ENCODE measurements around the gene GLUL. TPM values are rescaled to one million over a fixed set of nuclear protein-coding genes. Genes with fewer than 3 reads are reported as not detected.
"Not testable (repeated sequence)": the region's sequence is repeated elsewhere in the genome, so short reads cannot be mapped to it uniquely, and the experiment has no call there.

The GLUL gene
- total RNA-seq, 1 experiment from 2014 or later: 150 TPM

DNA sequence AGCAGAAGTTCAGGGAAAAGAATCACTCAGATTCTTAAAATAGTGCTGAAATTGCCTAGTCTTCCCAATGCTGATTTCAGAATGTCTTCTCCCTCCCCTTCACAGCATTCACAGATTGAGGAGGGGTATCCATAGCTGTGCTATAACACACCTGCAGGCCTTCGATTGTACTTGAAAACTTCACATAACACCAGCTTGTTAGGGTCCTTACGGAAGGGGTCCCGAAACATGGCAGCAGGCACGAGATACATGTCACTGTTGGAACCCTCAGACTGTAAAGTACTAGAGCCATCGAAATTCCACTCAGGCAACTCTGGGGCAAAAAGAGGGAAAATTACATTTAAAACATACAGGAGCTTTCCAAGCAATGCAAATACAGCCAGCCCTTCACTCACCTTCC lies 4.6 kb downstream of the GLUL start:
- Histone ChIP-seq H3K4me3 (no peak overlapping the region), H3K4me1 (replicated peaks) (peaks cover 7% of the 10 kb centered on the region; the same call in 1 of the 2 replicates), H3K27ac (no peak overlapping the region), H3K36me3 (peaks cover 77% of the 10 kb centered on the region), H3K9me3 (replicated peaks) (no peaks in the 10 kb centered on the region), H3K27me3 (replicated peaks) (no peaks in the 10 kb centered on the region)
- no peak for DNase-seq (ENCODE audit: low read depth in 1 of 2, low spot score in 2 of 2)

DNA sequence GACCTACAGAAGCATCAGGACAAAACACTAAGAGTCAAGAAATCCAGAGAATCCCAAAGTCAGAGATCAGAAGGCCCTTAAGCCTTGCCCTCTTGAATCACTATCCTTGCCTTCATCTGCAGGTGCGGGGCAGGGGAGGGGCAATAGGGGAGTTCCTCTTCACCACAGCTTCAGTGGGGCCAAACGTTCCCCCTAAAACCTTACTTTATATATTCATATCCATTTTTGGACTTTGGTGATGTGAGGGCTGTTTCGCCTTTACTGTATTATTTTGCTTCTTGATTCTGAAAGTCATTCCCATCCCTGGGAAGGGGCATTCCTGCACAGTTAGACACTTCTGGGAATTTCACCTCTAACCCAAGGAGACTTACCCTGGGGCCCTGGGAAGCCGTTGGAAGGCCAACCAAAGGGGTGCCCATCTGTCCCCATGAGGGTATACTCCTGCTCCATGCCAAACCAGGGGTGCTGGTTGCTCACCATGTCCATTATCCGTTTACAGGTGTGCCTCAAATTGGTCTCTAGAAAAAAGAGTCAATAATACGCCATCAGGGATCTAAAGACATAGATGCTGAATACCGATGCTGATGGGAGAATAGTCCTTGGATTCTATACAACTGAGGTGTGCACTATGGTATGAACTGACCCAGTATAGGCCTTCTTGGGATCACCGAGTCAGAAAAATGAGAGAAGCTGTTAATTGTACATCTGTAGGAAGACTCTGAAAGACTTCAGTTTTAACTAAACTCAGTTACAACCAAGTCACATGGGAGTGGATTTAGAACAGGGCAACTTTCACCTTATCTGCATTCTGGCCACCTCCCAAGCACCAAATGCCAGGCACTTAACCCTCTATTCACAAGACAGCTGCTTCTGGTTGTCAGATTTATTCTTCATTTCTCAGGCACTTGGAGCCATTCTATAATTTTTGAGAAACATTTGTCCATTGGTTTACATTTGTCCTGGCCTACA lies 5.4 kb downstream of the GLUL start:
- H3K36me3 ChIP-seq: peaks cover 81% of the 10 kb centered on the region
- no peaks in the 10 kb centered on the region for H3K27me3 ChIP-seq (replicated peaks)
- no peak overlapping the region for H3K27ac ChIP-seq
- H3K9me3 ChIP-seq (replicated peaks): no peaks in the 10 kb centered on the region
- no peak overlapping the region for H3K4me3 ChIP-seq
- H3K4me1 ChIP-seq (replicated peaks): peaks cover 7% of the 10 kb centered on the region; the same call in 1 of the 2 replicates
- DNase-seq (ENCODE audit: low read depth in 1 of 2, low spot score in 2 of 2): no peak

DNA sequence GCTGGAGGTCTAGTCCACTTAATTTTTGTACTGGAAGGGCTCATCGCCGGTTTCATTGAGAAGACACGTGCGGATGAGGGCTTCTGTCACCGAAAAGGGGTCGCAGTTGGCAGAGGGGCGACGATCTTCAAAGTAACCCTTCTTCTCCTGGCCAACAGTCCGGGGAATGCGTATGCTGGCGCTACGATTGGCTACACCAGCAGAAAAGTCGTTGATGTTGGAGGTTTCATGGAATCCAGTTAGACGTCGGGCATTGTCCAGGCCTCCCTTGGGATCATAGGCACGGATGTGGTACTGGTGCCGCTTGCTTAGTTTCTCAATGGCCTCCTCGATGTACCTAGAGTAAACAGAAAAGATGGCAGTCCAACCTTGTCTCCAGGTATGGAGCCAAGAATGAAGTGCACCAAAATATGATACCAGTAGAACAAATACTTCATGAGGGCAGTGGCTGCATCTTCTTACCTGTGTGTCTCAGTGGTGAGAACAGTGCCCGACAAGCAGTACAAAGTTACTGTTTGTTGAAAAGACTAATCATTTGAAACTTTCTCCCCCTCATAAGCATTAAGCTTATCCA lies 7.1 kb downstream of the GLUL start:
- Histone ChIP-seq H3K27ac (no peak overlapping the region), H3K4me3 (no peak overlapping the region), H3K27me3 (replicated peaks) (no peaks in the 10 kb centered on the region), H3K36me3 (peaks cover 72% of the 10 kb centered on the region), H3K9me3 (replicated peaks) (no peaks in the 10 kb centered on the region), H3K4me1 (replicated peaks) (peaks cover 3% of the 10 kb centered on the region; the same call in 1 of the 2 replicates)
- no peak for DNase-seq (ENCODE audit: low read depth in 1 of 2, low spot score in 2 of 2)

DNA sequence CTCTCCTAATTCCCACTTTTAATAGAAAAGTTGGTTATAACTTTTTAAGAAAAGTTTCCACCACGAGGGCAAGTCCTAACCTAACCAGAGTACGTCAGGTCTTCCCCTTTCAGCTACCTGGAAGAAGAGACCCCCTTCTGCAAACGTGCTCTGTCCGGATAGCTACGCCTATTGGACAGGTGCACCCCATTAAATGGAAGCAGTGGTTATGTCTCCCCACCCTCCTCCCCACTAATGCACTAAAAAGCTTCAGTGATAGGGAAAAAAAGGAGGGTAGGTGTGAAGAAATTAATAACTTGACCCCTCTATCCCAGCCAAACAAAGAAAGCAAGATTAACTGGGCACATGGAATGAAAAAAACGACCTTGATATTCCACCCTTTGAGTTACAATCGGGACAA lies 7.7 kb downstream of the GLUL start:
- peaks cover 72% of the 10 kb centered on the region for H3K36me3 ChIP-seq

DNA sequence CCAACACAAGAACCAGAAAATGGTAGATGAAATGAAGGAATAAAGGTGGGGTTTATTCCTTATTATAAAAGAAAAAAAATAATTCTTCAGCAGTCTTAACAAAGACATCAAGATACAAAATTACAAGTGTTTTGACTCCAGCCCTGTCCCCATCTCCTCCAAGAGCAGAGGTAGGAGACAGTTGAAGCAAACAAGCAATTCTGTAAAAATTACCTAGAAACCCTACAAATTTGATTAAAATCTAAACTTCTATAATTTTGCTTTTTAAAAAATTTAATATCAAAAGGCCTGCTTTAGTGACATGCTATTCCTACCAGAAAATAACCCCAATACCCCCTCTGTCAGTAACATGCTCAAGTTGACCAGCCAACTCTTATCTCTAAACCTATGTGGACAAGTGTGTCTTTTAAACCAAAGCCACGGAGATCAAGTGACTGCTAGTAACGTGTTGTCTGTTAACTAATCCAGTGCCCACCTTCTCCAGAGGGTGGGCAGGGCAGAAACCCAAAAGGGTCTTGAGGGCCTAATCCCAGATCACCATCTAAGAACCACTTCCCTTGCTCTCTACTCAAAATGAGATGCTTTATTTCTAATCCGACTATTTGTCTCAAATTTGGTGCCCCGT lies 8.4 kb downstream of the GLUL start:
- H3K27me3 ChIP-seq (replicated peaks): no peaks in the 10 kb centered on the region
- no peak overlapping the region for H3K27ac ChIP-seq
- H3K4me1 ChIP-seq (replicated peaks): no peaks in the 10 kb centered on the region
- DNase-seq (ENCODE audit: low read depth in 1 of 2, low spot score in 2 of 2): no peak
- H3K4me3 ChIP-seq: no peak overlapping the region
- H3K36me3 ChIP-seq: peaks cover 68% of the 10 kb centered on the region
- H3K9me3 ChIP-seq (replicated peaks): no peaks in the 10 kb centered on the region

More for the DNA sequence above, 7.7 kb downstream of the GLUL start:
- Histone ChIP-seq H3K4me1 (replicated peaks) (no peaks in the 10 kb centered on the region), H3K9me3 (replicated peaks) (no peaks in the 10 kb centered on the region), H3K4me3 (no peak overlapping the region), H3K27me3 (replicated peaks) (no peaks in the 10 kb centered on the region), H3K27ac (no peak overlapping the region)
- DNase-seq (ENCODE audit: low read depth in 1 of 2, low spot score in 2 of 2): no peak

DNA sequence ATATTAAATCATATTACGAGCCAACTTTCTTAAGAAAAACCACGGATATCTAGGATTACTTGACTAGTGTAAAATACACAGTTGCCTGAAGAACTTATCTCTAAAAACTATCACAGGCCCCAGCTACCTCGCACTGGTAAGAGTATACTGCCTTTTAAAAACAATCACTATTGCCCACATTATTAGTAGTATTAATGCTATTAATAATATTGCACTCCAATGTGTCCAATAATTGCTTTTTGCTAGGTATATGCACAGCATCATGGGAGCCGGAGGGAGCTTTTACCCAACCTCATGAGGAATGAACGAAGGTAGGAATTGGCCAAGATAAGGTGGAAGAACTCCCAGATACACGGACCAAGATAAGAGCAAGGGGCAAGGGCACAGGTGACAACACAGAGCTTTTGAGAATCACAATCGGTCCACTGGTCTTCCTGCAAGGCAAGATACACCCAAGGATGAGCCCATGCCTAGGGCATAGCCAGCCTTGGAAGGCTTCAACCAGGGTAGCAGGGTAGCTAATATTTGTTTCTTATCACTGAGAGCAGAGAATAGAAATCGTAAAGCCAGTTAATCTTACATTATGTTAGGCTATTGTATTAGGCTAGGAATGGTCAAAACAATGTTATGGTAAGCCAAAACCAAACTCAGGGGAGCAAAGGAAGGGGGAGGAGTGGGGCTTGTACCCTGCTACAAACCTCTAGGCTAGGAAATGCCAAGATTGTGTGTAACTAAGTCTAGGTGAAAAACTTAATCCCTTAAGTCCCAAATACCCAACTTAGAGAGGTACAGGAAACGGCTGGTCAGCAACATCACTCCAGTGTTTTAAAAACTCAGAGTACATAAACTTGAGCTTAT lies 9.4 kb downstream of the GLUL start:
- Histone ChIP-seq H3K4me3 (no peak overlapping the region), H3K27me3 (replicated peaks) (no peaks in the 10 kb centered on the region), H3K36me3 (peaks cover 58% of the 10 kb centered on the region), H3K27ac (no peak overlapping the region), H3K4me1 (replicated peaks) (no peaks in the 10 kb centered on the region), H3K9me3 (replicated peaks) (no peaks in the 10 kb centered on the region)
- DNase-seq (ENCODE audit: low read depth in 1 of 2, low spot score in 2 of 2): no peak

DNA sequence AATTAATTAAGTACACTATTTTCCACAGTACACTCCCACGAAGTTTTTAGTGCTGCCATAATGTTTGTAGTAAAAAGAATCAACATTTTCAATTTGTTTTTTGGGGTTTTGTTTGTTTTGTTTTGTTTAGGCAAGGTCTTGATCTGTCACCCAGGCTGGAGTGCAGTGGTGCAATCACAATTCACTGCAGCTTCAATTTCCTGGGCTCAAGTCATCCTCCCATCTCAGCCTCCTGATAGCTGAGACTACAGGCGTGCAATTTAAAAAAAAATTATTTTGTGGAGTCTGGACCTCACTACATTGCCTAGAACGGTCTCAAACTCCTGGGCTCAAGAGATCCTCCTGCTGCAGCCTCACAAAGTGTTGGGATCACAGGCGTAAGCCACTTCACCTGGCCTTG lies 11.4 kb downstream of the GLUL start:
- no peaks in the 10 kb centered on the region for H3K27me3 ChIP-seq (replicated peaks)
- no peaks in the 10 kb centered on the region for H3K4me1 ChIP-seq (replicated peaks)
- H3K27ac ChIP-seq: no peak overlapping the region
- no peaks in the 10 kb centered on the region for H3K9me3 ChIP-seq (replicated peaks)
- no peak for DNase-seq (ENCODE audit: low read depth in 1 of 2, low spot score in 2 of 2)
- peaks cover 38% of the 10 kb centered on the region for H3K36me3 ChIP-seq
- H3K4me3 ChIP-seq: no peak overlapping the region

DNA sequence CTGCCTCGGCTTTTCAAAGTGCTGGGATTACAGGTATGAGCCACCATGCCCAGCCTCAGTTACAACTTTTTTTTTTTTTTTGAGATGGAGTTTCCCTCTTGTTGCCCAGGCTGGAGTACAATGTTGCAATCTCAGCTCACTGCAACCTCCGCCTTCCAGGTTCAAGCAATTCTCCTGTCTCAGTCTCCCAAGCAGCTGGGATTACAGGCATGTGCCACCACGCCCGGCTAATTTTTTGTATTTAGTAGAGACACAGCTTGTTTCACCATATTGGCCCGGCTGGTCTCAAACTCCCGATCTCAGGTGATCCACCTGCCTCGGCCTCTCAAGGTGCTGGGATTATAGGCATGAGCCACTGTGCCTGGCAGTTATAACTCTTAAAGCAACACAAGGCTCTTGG lies 11.8 kb downstream of the GLUL start:
- not testable (repeated sequence) for DNase-seq (ENCODE audit: low read depth in 1 of 2, low spot score in 2 of 2); H3K9me3 ChIP-seq (replicated peaks); H3K4me1 ChIP-seq (replicated peaks); H3K27ac ChIP-seq; H3K27me3 ChIP-seq (replicated peaks); H3K4me3 ChIP-seq
- H3K36me3 ChIP-seq: peaks cover 36% of the 10 kb centered on the region

DNA sequence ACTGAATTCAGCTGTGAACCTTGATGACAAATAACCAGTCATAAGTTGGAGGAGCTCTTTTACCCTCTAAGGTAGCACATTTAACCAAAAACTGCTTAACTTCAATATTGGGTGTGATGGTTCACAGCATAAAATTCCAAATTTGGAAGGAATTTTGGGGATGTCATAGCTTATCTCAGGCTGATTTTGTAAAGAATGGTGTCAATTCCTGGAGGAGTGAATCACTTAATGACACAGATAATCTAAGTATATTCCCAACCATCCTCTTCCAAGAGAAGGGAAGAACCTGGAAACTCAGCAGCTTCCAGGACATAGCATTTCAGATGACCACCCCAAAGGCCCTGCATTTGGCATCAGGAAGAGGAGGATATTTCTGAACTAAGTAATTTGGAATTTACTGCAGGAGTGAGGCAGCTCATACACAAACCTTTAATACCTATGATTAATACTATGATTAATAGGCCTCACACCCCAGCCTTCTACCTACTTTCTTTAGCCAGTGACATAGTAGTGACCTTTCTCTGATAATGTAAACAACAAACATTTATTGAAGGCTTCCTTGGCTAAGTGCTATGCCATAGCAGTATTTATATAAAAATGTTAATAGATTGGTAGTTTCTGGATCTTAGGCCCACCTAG lies 14.5 kb downstream of the GLUL start:
- H3K4me3 ChIP-seq: no peak overlapping the region
- no peaks in the 10 kb centered on the region for H3K27me3 ChIP-seq (replicated peaks)
- no peaks in the 10 kb centered on the region for H3K9me3 ChIP-seq (replicated peaks)
- no peaks in the 10 kb centered on the region for H3K4me1 ChIP-seq (replicated peaks)
- DNase-seq (ENCODE audit: low read depth in 1 of 2, low spot score in 2 of 2): no peak
- peaks cover 9% of the 10 kb centered on the region for H3K36me3 ChIP-seq
- H3K27ac ChIP-seq: no peak overlapping the region

DNA sequence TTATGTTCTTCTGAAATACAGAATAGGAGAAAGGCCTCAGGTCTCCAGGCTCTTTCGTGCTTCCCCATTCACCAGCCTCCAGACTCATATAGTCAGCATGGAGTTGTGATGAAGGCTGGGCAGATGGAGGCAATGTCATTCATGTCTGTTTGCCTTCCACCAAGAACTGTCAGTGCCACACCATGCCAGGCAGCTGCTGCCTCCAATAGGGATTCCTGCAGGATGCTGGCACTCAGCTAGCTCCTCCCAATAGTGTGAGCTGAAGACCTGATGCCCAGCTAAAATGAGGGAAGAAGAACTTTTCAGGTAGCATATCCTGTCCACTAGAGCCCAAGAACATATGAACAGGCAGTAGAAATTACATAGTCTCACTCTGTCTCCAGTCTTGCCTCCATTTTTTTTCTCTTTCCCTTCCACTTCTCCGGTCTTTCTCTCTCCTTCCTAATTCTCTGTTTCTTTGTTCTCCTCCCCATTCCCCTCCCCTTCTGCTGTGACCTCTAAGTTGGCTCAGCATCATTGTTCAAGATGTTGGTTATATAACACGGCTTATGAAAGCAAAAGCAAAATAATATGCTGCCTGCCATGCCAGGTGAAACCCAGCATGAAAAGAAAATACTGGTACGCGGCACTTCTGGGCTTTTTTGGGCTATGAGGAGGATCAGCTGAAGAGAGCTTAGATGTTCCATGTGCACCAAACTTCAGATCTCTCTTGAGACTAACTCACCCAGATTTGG lies 17.3 kb downstream of the GLUL start:
- no peak for DNase-seq (ENCODE audit: low read depth in 1 of 2, low spot score in 2 of 2)
- Histone ChIP-seq H3K27me3 (replicated peaks) (no peaks in the 10 kb centered on the region), H3K9me3 (replicated peaks) (no peaks in the 10 kb centered on the region), H3K27ac (no peak overlapping the region), H3K4me3 (no peak overlapping the region), H3K4me1 (replicated peaks) (no peaks in the 10 kb centered on the region), H3K36me3 (no peaks in the 10 kb centered on the region)

DNA sequence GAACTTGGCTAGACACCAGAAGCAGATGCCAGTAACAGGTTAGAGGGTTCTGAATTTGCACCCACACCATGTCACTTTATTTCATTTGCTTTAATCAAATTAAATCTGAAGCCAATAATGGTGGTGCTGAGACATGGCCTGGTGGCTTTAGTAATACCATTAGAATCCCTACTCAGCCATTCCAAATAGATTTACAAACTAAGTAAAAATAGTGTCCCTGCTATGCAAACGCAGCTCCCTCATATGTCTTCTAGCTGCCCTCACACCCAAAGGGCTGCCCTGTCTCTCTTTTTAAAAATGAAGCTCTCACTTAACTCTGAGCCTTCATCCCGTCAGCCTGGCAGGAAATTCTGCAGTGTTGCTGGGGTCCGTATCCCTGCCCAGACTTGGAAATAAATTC lies 21.1 kb downstream of the GLUL start:
- no peaks in the 10 kb centered on the region for H3K36me3 ChIP-seq
- H3K4me3 ChIP-seq: no peak overlapping the region
- no peaks in the 10 kb centered on the region for H3K9me3 ChIP-seq (replicated peaks)
- no peak overlapping the region for H3K27ac ChIP-seq
- no peaks in the 10 kb centered on the region; the same call in 1 of the 2 replicates for H3K27me3 ChIP-seq (replicated peaks)
- DNase-seq (ENCODE audit: low read depth in 1 of 2, low spot score in 2 of 2): no peak
- no peaks in the 10 kb centered on the region for H3K4me1 ChIP-seq (replicated peaks)

DNA sequence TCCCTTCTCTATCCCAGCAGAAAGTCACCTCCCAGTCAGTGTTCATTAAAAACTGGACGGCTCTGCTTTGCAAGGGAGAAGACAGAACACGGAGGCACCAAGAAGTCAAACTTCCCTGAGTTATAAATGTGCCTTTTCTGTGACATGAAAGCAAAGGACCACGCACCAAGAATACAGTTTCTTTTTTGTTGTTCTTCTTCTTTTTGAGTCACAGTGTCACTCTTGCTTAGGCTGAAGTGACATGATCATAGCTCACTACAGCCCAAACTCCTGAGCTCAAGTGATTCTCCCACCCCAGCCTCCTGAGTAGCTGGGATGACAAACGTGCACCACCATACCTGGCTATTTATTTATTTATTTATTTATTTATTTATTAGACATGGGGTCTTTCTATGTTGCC lies 22.7 kb downstream of the GLUL start:
- no peak overlapping the region for H3K4me3 ChIP-seq
- no peak for DNase-seq (ENCODE audit: low read depth in 1 of 2, low spot score in 2 of 2)
- no peaks in the 10 kb centered on the region for H3K4me1 ChIP-seq (replicated peaks)
- no peak overlapping the region for H3K27ac ChIP-seq
- H3K9me3 ChIP-seq (replicated peaks): no peaks in the 10 kb centered on the region
- H3K27me3 ChIP-seq (replicated peaks): no peaks in the 10 kb centered on the region; the same call in 1 of the 2 replicates
- H3K36me3 ChIP-seq: no peaks in the 10 kb centered on the region

Data from SJSA1 (cell line).